ENCODE data around the gene ETV3. TPM values are rescaled to one million over a fixed set of nuclear protein-coding genes. Genes with fewer than 3 reads are reported as not detected.

The ETV3 gene
- total RNA-seq, 4 donors from 2014 or later, result 4.4 to 30.1 (median 19.6) TPM

GRCh38 chr1:157135070-157135469, 3.1 kb downstream of the ETV3 start:
- intact Hi-C loops (cut with DNase I; ENCODE audit: low total_unique reads), result no loop called here
- TF ChIP-seq CTCF (IDR thresholded peaks at IDR 0.05) (no peak), POLR2A (IDR thresholded peaks at IDR 0.05) (no peak)

GRCh38 chr1:157134442-157134841, 3.8 kb downstream of the ETV3 start:
- H3K9me3 ChIP-seq, result no peaks in the 10 kb centered on the region
- no peak for DNase-seq
- no peak overlapping the region for H3K27ac ChIP-seq
- H3K36me3 ChIP-seq, result no peaks in the 10 kb centered on the region
- intact Hi-C loops (cut with DNase I; ENCODE audit: low total_unique reads), result no loop called here
- H3K27me3 ChIP-seq, result no peaks in the 10 kb centered on the region
- TF ChIP-seq POLR2A (IDR thresholded peaks at IDR 0.05) (no peak), CTCF (IDR thresholded peaks at IDR 0.05) (no peak)
- no peak overlapping the region for H3K4me3 ChIP-seq
- peaks cover 0 to 10% of the 10 kb centered on the region in 2 donors for H3K4me1 ChIP-seq

More at GRCh38 chr1:157135070-157135469, 3.1 kb downstream of the ETV3 start:
- no peak overlapping the region for H3K4me3 ChIP-seq
- H3K36me3 ChIP-seq, result no peaks in the 10 kb centered on the region
- no peak overlapping the region for H3K27ac ChIP-seq
- H3K9me3 ChIP-seq, result no peaks in the 10 kb centered on the region
- H3K27me3 ChIP-seq, result no peaks in the 10 kb centered on the region
- peaks cover 0 to 10% of the 10 kb centered on the region in 2 donors for H3K4me1 ChIP-seq
- no peak for DNase-seq

- TF ChIP-seq CTCF (IDR thresholded peaks at IDR 0.05) (no peak), POLR2A (IDR thresholded peaks at IDR 0.05) (no peak)
- Histone ChIP-seq H3K36me3 (no peaks in the 10 kb centered on the region), H3K4me1 (peaks cover 0 to 10% of the 10 kb centered on the region in 2 donors), H3K27me3 (no peaks in the 10 kb centered on the region), H3K4me3 (no peak overlapping the region), H3K9me3 (no peaks in the 10 kb centered on the region), H3K27ac (no peak overlapping the region)
- intact Hi-C loops (cut with DNase I; ENCODE audit: low total_unique reads), result no loop called here
- no peak for DNase-seq
Measured at GRCh38 chr1:157133426-157133825, 4.8 kb downstream of the ETV3 start.

GRCh38 chr1:157132616-157133167, 5.5 kb downstream of the ETV3 start:
- H3K4me1 ChIP-seq, result peaks cover 0 to 10% of the 10 kb centered on the region in 2 donors
- H3K9me3 ChIP-seq, result no peaks in the 10 kb centered on the region
- intact Hi-C loops (cut with DNase I; ENCODE audit: low total_unique reads), result no loop called here
- H3K27me3 ChIP-seq, result no peaks in the 10 kb centered on the region
- TF ChIP-seq POLR2A (IDR thresholded peaks at IDR 0.05) (no peak), CTCF (IDR thresholded peaks at IDR 0.05) (no peak)
- H3K4me3 ChIP-seq, result no peak overlapping the region
- H3K27ac ChIP-seq, result no peak overlapping the region
- no peak for DNase-seq
- H3K36me3 ChIP-seq, result no peaks in the 10 kb centered on the region

GRCh38 chr1:157132111-157132510, 6.1 kb downstream of the ETV3 start:
- Histone ChIP-seq H3K4me1 (peaks cover 0 to 9% of the 10 kb centered on the region in 2 donors), H3K36me3 (no peaks in the 10 kb centered on the region), H3K27ac (no peak overlapping the region), H3K4me3 (no peak overlapping the region), H3K27me3 (no peaks in the 10 kb centered on the region), H3K9me3 (no peaks in the 10 kb centered on the region)
- DNase-seq, result no peak
- intact Hi-C loops (cut with DNase I; ENCODE audit: low total_unique reads), result no loop called here
- TF ChIP-seq CTCF (IDR thresholded peaks at IDR 0.05) (no peak), POLR2A (IDR thresholded peaks at IDR 0.05) (no peak)

Data from uterus (tissue), 4 donors.